ENCODE measurements around the gene ASIC5.
A peak's percentile ranks its signal among the peaks of the same experiment; 100 is the strongest.

- TF ChIP-seq CTCF (IDR thresholded peaks at IDR 0.05) (peak; percentile 79), ZFX (IDR thresholded peaks at IDR 0.05; ENCODE audit: borderline replicate concordance) (no peak)
Observed at GRCh38 chr4:155809835-155810234, 56.2 kb downstream of the ASIC5 start.
